Measurements from ENCODE around the gene CASS4. TPM values are rescaled to one million over a fixed set of nuclear protein-coding genes. Genes with fewer than 3 reads are reported as not detected.
A peak's percentile ranks its signal among the peaks of the same experiment; 100 is the strongest.

CASS4 gene
- total RNA-seq, 1 donor from 2014 or later, result not detected

- Mint-ChIP-seq H3K4me1 (peaks cover 32% of the 10 kb centered on the region), H3K27me3 (ENCODE audit: insufficient read depth, low read depth) (no peaks in the 10 kb centered on the region), H3K27ac (no peak overlapping the region), H3K4me3 (no peak overlapping the region), H3K9me3 (no peaks in the 10 kb centered on the region), H3K36me3 (peaks cover 30% of the 10 kb centered on the region)
- no peak for DNase-seq (ENCODE audit: low spot score)
- H3K27ac ChIP-seq, result no peak overlapping the region
- peak overlapping the region; percentile 73 for H3K4me3 ChIP-seq
- H3K9me3 ChIP-seq (ENCODE audit: low read depth), result no peaks in the 10 kb centered on the region
- H3K4me1 ChIP-seq, result peaks cover 21% of the 10 kb centered on the region
- H3K27me3 ChIP-seq, result no peaks in the 10 kb centered on the region
- H3F3A ChIP-seq (ENCODE audit: low read depth), result peaks cover 7% of the 10 kb centered on the region
- H4K20me1 ChIP-seq (ENCODE audit: low read depth), result peaks cover 54% of the 10 kb centered on the region
- H3K79me2 ChIP-seq (ENCODE audit: low read depth), result peaks cover 94% of the 10 kb centered on the region
- H3K36me3 ChIP-seq, result peaks cover 10% of the 10 kb centered on the region
- TF ChIP-seq EZH2phosphoT487 (IDR thresholded peaks at IDR 0.05), result no peak
- TF ChIP-seq CTCF (IDR thresholded peaks at IDR 0.05), result no peak
- no peak for TF ChIP-seq EZH2 (IDR thresholded peaks at IDR 0.05)
- peak overlapping the region; percentile 90 for H3K4me2 ChIP-seq
- H3K9ac ChIP-seq, result peak overlapping the region; percentile 53
- H2AFZ ChIP-seq (replicated peaks), result peak overlapping the region; percentile 64
Observed at GRCh38 chr20:56391596-56392131, 20.4 kb upstream of the CASS4 start.

DNA sequence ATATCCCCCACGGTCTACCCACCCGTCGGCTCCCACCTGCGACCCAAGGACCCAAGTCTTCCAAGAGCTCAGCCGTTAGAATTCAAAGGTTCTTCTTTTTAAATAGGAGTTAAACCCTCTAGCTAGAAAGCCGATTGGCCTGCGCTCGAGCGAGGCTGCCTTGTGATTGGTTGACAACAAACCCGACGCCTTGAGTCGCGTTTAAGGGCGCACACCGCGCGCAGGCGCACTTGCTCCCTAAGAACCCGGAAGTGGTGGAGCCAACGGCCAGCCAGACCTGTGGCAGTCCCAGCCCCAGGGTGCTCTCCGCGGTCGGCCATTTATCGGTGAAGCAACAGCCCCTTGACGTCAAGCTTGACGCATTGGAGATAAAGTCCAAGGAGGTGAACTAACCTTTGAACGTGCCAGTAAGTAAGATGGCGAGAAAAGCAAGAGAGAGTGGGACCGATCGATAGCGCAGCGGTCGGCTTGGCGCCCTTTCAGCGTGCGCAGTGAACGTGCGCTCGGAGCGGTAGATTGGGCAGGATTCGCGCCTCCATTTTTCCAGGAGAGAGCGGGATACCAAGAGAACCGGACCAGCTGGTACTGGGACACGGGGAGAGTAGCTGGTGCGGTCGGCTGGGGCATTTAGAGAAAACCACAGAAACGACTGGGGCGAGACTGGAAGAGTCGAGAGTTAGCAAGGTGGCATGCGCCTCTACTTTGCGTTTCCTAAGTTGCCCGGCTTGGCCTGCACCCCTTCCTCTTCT lies 19.8 kb upstream of the CASS4 start, which contains the start of the genes AURKA and CSTF1:
Gene AURKA (minus strand): TSS at position 84 of the 749 bp plus-strand sequence. CDS start 4,018 bp downstream, outside the sequence.
Gene CSTF1 (plus strand): TSS at position 514 of the 749 bp plus-strand sequence. CDS start 2,908 bp downstream, outside the sequence.
- H3K9me3 Mint-ChIP-seq, result no peaks in the 10 kb centered on the region
- peaks cover 14% of the 10 kb centered on the region for H3F3A ChIP-seq (ENCODE audit: low read depth)
- H3K36me3 Mint-ChIP-seq, result peaks cover 34% of the 10 kb centered on the region

DNA sequence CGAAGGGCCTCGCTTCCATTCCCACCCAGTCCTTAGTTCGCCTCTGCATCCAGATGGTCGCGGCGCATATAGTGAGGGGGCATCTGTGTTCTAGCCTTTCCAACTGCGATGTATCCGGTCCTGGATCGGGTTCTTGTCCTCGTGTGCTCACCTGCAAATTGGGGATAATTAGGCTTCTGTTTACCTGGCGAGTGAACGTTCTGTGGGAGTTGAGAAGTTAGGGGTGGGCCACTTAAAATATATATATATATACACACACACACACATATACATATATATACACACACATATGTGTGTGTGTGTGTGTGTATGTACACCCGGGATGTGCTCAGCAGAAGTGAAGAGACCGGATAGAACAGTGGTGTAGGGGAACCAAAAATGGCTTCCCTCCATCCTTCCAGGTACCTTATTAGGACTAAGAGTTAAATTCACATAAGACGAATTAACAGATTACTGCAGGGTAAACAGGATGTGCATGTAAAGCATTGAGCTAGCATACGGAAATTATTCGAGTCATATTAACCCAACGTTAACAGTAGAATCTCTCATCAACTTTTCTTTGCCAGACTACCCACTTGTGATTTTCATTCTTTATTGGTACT lies 19.1 kb upstream of the CASS4 start:
- H2AFZ ChIP-seq (replicated peaks), result peak overlapping the region; percentile 64
- H3K9me3 ChIP-seq (ENCODE audit: low read depth), result no peaks in the 10 kb centered on the region
- peaks cover 16% of the 10 kb centered on the region for H3K36me3 ChIP-seq
- peaks cover 21% of the 10 kb centered on the region for H3K4me1 ChIP-seq
- peak; percentile 13 for TF ChIP-seq EZH2 (IDR thresholded peaks at IDR 0.05)
- no peak for TF ChIP-seq EZH2phosphoT487 (IDR thresholded peaks at IDR 0.05)
- peak overlapping the region; percentile 60 for H3K9ac ChIP-seq
- Mint-ChIP-seq H3K9me3 (no peaks in the 10 kb centered on the region), H3K27me3 (ENCODE audit: insufficient read depth, low read depth) (no peaks in the 10 kb centered on the region), H3K27ac (peak overlapping the region; percentile 26), H3K4me1 (peaks cover 32% of the 10 kb centered on the region), H3K36me3 (peaks cover 35% of the 10 kb centered on the region), H3K4me3 (no peak overlapping the region)
- H3K79me2 ChIP-seq (ENCODE audit: low read depth), result peaks cover 84% of the 10 kb centered on the region
- H3K27ac ChIP-seq, result no peak overlapping the region
- peaks cover 42% of the 10 kb centered on the region for H4K20me1 ChIP-seq (ENCODE audit: low read depth)
- H3K27me3 ChIP-seq, result no peaks in the 10 kb centered on the region
- peak overlapping the region; percentile 90 for H3K4me2 ChIP-seq
- DNase-seq (ENCODE audit: low spot score), result no peak
- peaks cover 19% of the 10 kb centered on the region for H3F3A ChIP-seq (ENCODE audit: low read depth)
- H3K4me3 ChIP-seq, result peak overlapping the region; percentile 73

More for the DNA sequence above, 19.8 kb upstream of the CASS4 start, which contains the start of the genes AURKA and CSTF1:
- Histone ChIP-seq H3K9ac (peak within 1 kb of the TSS; percentile 60), H3K27ac (no peak within 1 kb of the TSS), H3K4me3 (peak within 1 kb of the TSS; percentile 73), H3K4me2 (peak within 1 kb of the TSS; percentile 90), H3K27me3 (no peaks in the 10 kb centered on the region), H3K79me2 (ENCODE audit: low read depth) (peaks cover 91% of the 10 kb centered on the region), H4K20me1 (ENCODE audit: low read depth) (peaks cover 49% of the 10 kb centered on the region), H2AFZ (replicated peaks) (peak within 1 kb of the TSS; percentile 64), H3K4me1 (peaks cover 21% of the 10 kb centered on the region), H3K9me3 (ENCODE audit: low read depth) (no peaks in the 10 kb centered on the region), H3K36me3 (peaks cover 12% of the 10 kb centered on the region)
- Mint-ChIP-seq H3K4me1 (peaks cover 32% of the 10 kb centered on the region), H3K27me3 (ENCODE audit: insufficient read depth, low read depth) (no peaks in the 10 kb centered on the region), H3K4me3 (no peak within 1 kb of the TSS), H3K27ac (peak within 1 kb of the TSS; percentile 26)
- TF ChIP-seq CTCF (IDR thresholded peaks at IDR 0.05), result no peak
- no peak for TF ChIP-seq EZH2phosphoT487 (IDR thresholded peaks at IDR 0.05)
- peak; percentile 28 for TF ChIP-seq EZH2 (IDR thresholded peaks at IDR 0.05)
- DNase-seq (ENCODE audit: low spot score), result peak; percentile 99
